GM19099 (cell line): Measurements from ENCODE around the gene APCDD1L.

ENCODE experiments used
- POLR2A ChIP-seq: IDR thresholded peaks from 3 replicates; pipeline ENCODE4 v1.6.1; 2011; ENCODE audit warnings: low read depth; ENCODE audit not compliant: insufficient read length; ENCODE audit errors: extremely low read depth

Gene APCDD1L

GRCh38 chr20:58531063-58531462 lies 15.9 kb upstream of the APCDD1L start:
- TF ChIP-seq POLR2A, result no peak

- no peak for TF ChIP-seq POLR2A
These were observed 13.2 kb upstream of the APCDD1L start for GRCh38 chr20:58528412-58528811.

GRCh38 chr20:58526411-58526810 lies 11.2 kb upstream of the APCDD1L start:
- no peak for TF ChIP-seq POLR2A

GRCh38 chr20:58524814-58525213 lies 9.6 kb upstream of the APCDD1L start:
- no peak for TF ChIP-seq POLR2A

GRCh38 chr20:58523971-58524315 lies 8.7 kb upstream of the APCDD1L start:
- no peak for TF ChIP-seq POLR2A

GRCh38 chr20:58523072-58523970 lies 8.1 kb upstream of the APCDD1L start:
- TF ChIP-seq POLR2A, result no peak

DNA sequence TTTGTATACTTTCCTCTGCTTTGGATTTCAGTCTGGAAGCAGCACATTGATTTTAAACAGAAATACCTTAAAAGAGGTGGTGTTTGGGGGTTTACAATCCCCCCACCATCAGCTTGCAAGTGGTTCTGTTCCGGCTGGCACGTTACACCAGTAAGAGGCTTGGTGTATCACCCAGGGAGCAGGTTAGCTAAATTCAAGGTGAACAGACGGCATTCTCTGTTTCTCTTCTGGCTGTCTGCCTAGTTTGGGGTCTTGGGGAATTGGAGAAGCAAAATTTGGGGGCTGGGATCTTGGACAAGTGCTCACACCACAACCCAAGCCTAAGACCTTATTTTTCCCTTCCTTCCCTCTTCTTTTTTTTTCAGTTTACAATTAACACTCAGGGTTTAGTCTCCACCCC lies 7.5 kb upstream of the APCDD1L start:
- TF ChIP-seq POLR2A, result no peak

DNA sequence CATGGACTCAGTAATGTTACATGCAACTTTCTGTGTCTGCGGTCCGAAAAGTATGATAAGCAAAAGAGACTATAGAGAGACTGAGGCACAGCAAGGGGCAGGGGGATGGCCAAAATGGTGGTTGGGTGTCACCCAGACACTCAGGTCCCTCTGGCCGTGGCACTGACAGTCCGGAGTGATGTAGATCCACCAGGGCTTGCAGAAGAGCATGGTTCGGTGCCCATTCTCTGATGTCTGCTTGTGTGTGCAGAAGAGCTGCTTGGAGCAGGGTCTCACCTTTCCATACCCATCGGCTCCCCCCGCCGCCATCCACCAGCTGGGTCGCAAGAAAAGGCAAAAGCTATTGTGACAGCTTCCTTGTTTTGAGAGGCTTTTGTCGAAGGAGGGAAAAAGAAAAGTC lies 6.6 kb upstream of the APCDD1L start:
- TF ChIP-seq POLR2A, result no peak

DNA sequence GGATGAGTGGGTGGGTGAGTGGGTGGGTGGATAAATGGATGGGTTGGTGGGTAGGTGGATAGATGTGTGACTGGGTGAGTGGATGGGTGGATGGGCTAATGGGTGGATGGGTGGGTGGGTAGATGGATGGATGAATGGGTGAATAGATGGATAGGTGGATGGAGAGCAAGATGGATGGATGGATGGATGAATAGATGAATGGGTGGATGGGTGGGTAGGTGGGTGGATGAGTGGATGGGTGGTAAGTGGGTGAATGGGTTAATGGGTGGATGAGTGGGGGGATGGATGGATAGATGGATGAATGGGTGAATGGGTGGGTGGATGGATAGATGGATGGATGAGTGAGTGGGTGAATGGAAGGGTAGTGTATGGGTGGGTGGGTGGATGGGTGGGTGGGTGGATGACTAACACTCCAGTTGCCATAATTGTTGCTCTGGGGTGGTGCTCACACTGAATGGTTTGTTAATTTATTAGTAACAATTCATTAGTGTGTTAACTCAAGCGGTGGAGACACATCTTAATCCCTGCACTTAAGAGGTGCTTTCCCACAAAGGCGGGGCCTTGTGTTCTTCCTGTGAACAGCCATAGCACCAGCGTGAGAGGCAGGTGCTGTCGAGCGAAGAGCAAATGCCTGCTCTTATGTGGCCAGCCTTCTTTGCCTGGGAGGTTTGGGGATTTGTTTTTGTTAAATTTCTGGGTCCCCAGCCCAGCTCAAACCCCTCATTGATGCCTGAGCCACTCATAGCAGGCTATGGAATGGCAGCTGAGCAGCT lies 4.9 kb upstream of the APCDD1L start:
- no peak for TF ChIP-seq POLR2A

DNA sequence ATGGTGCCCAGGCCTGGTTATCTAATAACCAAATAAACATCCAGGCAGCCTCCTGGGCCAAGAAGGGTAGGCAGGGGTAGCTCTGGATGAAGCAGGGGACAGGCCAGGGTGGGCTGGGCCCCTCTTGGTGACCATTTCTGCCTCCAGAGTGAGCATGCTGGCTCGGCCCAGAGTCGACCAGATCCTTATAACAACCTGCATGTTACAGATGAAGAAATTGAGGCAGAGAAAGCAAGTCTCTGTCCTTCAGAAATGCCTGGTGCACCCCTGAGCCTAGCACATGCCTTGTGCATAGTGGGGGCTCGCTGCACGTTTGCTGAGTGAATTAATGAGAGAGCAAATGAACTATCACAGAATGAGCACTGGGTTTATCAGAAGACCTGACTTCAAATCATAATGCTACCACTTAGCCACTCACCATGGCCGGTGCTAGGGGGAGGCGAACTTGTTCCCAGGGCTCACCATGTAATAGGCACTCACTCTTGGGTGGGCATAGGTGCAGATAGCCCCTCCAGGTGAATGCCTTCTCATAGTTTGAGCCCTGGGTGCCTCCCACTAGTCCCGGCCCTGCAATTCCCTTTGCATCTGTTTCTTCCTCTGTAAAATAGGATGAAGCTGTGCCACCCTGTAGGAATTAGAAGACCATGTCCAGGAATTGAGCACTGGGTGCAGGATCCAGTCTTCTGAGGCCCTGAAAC lies 3.8 kb upstream of the APCDD1L start:
- TF ChIP-seq POLR2A, result no peak

DNA sequence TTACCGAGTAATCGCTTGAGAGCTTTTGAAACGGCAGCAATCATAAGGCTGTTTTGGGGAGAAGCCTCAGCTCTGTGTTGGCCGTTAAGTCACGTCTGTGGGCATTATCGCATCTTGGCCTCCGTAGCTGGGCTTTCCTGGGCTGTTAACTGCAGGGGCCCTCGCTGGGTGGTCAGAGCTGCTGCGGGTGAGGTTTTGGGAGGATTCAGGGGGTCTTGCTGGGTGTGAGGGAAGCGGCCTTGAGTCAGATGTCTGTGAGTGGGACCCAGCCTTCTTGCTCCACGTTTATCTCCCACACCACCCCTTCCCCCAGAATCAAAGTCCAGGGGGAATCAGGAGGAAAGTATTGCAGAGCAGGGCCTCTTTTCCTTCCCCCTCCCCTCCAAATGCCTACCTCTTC lies 3.2 kb upstream of the APCDD1L start:
- no peak for TF ChIP-seq POLR2A

DNA sequence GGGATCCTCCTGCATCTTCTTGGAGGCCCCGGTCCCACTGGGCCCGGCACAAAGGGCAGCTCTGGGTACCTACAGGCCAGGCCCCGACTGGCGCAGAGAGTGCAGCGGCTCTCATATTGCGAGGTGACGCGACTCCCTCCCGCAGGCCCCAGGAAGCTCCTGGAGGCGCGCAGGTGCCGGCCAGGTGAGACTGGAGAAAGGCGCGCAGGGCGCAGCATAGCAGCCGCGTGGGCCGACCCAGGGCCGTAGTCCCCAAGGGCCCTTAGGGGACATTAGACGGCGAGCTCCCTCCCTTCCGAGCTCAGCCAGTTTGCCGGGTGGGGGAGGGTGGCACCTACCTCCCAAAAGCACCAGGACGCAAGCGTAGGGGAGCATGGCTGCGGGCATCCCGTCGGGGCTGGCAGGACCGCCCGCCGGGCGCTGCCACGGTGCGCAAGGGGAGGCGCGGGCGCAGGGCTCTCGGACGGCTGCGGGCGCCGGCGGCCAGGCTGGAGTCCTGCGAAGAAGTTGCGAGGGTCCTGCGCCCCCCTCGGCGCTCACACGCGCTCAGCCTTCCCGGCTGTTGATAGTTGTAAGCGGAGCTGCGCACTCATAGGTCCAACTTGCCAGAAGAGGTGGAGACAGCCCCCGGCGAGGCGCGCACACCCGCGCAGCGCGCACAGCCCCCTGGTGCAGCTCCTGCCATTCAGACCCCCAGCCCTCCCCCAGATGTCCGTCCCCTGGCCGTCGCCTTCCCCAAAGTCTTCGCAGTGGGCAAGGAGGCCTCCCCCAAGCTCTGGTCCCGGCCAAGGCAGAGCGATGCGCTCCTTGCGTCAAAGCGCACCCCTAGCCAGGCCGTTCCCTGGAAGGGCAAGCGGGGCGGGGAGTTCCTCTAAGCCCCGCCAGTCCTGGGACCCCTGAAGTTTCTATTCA lies 622 bp downstream of the APCDD1L start:
- TF ChIP-seq POLR2A, result no peak

DNA sequence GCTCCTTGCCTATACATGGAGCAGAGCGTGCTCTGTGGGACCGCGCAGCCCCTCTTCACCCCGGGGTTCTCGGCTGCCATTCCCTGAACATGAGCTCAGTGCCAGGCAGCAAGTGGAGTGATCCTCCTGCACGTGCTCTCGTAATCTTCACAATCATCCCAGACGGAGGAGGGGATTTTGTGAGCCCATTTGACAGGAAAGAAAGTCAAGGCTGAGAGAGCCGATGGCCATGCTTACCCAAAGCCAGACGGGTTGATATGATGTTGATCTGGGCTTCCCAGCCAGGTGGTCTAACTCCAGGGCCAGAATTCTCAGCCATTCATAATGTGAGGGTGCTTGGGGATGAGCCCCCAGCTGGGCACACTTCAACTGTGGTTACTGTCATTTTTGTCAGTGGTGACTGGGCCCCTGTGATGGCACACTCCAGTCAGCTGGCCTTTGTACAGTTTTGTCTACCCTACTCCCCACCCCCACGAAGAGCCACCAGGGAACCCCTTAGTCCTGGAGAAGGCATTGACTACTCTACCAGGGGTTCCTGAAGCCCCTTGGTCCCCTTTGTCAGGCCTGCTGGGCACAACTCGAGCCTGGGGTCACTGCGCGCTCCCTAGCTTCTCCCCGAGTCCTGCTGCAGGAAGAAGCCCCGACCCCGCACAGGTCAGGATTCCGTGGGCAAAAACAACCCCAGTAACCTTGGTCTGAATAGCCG lies 1.5 kb downstream of the APCDD1L start:
- TF ChIP-seq POLR2A, result no peak
